ENCODE data around the gene THTPA.

DNA sequence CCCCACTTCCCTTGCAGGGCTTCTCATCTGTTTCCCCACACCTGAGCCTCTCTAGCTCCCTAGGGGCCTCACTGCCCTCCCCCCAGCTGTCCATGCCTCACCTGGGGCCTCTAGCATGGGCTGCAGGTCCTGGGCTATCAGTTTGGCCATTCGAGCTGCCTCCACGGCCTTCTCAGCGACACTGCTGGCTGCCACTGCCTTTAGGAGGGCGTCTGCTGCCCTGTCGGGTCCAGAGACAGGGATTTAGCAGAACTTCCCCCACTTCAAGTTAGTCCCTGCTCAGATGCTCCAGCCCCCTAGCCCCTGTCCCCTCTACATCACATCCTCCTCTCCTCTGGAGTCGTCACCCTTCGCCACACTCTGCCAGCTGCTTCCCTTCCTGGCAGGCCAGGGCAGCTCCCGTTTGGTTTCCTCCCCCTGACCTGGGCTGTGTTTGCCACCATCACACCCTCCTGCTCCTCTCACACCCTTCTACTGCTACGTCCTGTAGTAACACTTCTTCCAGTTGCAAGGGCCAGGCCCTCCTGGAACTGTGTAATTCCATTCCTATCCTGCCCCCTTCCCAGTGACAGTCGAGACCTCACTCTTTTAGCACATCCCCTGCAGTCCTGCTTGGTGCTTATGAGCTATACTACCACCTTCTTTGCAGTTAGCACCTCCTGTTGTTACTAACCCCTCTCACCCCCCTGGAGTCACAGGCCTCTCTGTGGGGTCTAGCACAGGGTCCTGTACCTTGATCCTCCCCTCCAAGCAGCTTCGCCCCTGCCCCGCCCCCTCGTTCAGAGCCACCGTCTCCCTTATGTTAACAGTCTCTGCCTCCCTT lies 15.8 kb downstream of the THTPA start:
- TF ChIP-seq CTCF (IDR thresholded peaks at IDR 0.05 in 2 of 3, conservative IDR thresholded peaks at IDR 0.05 in 1 of 3; ENCODE audit: insufficient read depth in 2 of 3, low read depth in 1 of 3, low read length in 3 of 3) = no peak
- TF ChIP-seq, protein P1, sequence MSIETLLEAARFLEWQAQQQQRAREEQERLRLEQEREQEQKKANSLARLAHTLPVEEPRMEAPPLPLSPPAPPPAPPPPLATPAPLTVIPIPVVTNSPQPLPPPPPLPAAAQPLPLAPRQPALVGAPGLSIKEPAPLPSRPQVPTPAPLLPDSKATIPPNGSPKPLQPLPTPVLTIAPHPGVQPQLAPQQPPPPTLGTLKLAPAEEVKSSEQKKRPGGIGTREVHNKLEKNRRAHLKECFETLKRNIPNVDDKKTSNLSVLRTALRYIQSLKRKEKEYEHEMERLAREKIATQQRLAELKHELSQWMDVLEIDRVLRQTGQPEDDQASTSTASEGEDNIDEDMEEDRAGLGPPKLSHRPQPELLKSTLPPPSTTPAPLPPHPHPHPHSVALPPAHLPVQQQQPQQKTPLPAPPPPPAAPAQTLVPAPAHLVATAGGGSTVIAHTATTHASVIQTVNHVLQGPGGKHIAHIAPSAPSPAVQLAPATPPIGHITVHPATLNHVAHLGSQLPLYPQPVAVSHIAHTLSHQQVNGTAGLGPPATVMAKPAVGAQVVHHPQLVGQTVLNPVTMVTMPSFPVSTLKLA (conservative IDR thresholded peaks at IDR 0.05) = no peak
- TF ChIP-seq REST (IDR thresholded peaks at IDR 0.05; ENCODE audit: borderline replicate concordance) = no peak
- no peak for TF ChIP-seq REST (CRISPR knock-in tag; IDR thresholded peaks at IDR 0.05; ENCODE audit: low read depth)
- TF ChIP-seq SREBF1 (IDR thresholded peaks at IDR 0.05; ENCODE audit: borderline replicate concordance, low read depth, low read length) = no peak
- TF ChIP-seq ZFP36 (IDR thresholded peaks at IDR 0.05; ENCODE audit: low read depth, low read length, partially characterized antibody) = no peak
- TF ChIP-seq JUNB (CRISPR knock-in tag; conservative IDR thresholded peaks at IDR 0.05) = no peak
- no peak for TF ChIP-seq MBD1 (CRISPR knock-in tag; IDR thresholded peaks at IDR 0.05)
- no peak for TF ChIP-seq CBX5 (IDR thresholded peaks at IDR 0.05; ENCODE audit: borderline replicate concordance, low read depth)
- TF ChIP-seq IRF2 (CRISPR knock-in tag; IDR thresholded peaks at IDR 0.05) = no peak
- TF ChIP-seq, protein P2, sequence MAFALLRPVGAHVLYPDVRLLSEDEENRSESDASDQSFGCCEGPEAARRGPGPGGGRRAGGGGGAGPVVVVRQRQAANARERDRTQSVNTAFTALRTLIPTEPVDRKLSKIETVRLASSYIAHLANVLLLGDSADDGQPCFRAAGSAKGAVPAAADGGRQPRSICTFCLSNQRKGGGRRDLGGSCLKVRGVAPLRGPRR (CRISPR knock-in tag; IDR thresholded peaks at IDR 0.05) = no peak
- TF ChIP-seq POLR2A (conservative IDR thresholded peaks at IDR 0.05) = no peak
- TF ChIP-seq, protein P3, sequence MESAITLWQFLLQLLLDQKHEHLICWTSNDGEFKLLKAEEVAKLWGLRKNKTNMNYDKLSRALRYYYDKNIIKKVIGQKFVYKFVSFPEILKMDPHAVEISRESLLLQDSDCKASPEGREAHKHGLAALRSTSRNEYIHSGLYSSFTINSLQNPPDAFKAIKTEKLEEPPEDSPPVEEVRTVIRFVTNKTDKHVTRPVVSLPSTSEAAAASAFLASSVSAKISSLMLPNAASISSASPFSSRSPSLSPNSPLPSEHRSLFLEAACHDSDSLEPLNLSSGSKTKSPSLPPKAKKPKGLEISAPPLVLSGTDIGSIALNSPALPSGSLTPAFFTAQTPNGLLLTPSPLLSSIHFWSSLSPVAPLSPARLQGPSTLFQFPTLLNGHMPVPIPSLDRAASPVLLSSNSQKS (CRISPR knock-in tag; IDR thresholded peaks at IDR 0.05) = no peak
